Activated CD8-positive, alpha-beta memory T cell treated with anti-CD3 and anti-CD28 coated beads, Interleukin-2, amount 50 U/mL, for 1 hour (primary cell): Measurements from ENCODE around the gene PNMA8B.

Source experiments
- DNase-seq: peaks from one replicate; pipeline ENCODE4 v3.0.0-alpha.2; 2020; ENCODE audit errors: extremely low read depth

The PNMA8B gene

DNA sequence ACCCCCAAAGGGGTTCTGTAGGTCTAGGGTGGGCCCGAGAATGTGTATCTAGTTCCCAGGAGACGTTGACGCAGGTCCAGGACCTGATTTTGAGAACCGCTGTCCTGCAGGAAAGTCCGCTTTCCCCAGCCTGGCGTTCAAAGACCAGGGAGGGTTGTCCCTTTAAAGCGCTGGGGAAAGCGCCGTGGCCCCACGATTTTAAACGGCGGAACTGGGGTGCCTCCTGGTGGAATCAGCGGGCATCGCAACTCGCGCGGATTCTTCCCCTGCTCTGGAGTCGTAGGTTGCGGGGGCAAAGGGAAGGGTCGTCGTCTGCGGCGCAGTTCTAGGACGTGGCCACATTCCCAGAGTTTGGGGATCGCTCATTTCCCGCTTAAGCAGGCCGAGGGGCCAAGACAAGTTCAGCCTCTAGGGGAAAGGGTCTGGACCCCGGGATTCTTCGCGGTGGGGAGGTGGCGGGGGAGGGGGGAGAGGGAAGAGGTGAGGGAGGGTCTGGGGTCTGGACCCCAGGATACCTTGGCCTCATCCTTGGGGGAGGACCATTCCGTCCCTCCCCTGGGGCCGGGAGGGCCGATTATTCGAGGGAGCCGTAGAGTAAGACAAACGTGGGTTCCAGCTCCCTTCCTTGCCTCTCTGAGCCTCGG lies 7.7 kb downstream of the PNMA8B start:
- DNase-seq = peak; percentile 35

DNA sequence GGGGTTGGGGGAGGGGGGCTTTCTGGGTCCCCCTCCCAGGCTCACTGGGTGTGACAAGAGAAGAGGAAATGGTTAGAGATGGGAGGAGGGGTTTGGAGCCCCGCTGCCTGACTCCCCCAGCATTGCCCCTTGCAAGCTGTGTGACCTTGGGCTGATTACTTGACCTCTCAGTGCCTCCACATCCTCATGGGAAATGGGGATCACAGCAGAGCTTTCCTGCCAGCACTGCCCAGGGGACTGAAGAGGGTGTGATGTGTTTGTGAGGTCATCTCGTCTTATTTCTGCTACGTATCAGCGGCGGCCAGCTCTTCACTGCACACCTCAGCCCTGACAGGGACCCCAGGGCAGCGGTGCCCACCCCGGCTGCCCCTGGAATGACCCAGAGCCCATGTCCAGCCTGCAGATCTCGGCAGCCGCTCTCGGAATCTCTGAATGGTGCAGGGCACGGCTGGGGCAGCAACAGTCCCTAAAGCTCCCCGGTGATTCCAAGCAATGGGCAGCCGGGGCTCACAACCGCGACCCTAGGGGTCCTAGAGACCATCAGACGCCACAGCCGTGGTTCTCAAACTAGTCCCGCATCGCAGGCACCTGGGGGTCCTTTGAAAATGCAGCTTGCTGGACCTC lies 8.4 kb downstream of the PNMA8B start:
- DNase-seq = no peak

GRCh38 chr19:46486358-46486757 lies 9.3 kb downstream of the PNMA8B start:
- DNase-seq = no peak

DNA sequence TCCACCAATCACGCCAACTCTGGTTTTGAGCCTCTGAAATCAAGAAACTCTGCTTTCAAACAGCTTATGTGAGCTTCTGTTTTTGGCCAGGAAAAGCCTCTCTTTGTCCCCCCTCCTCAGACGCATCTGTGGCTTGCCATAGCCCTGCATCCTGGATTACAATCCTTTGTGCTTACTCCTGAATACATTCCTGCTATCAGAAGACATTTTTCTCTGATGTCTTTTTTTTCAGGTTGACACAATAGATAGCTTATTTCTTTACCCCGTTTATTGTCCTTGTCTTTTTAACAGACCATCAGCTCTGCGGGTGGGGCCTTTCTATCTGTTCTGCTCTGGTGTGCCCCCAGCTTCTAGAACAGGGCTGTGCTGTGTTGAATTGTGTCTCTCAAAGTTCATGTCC lies 11.0 kb downstream of the PNMA8B start:
- no peak for DNase-seq

DNA sequence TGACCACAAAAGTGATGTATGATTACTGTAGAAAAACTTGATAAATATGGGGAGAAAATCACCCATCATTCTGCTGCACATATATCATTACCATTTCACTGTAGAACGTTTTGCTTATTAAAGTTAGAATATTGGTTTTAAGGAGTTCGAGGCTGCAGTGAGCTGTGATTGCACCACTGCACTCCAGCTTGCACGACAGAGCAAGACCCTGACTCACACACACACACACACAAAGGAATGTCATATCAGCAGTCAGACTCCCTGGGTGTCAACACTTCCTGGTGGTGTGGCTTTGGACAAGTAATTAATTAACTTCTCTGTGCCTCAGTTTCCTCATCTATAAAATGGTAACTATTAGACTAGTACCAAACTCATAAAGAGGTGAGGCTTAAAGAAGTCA lies 13.0 kb downstream of the PNMA8B start:
- no peak for DNase-seq

- no peak for DNase-seq
Observed at GRCh38 chr19:46481947-46482346, 13.7 kb downstream of the PNMA8B start.

DNA sequence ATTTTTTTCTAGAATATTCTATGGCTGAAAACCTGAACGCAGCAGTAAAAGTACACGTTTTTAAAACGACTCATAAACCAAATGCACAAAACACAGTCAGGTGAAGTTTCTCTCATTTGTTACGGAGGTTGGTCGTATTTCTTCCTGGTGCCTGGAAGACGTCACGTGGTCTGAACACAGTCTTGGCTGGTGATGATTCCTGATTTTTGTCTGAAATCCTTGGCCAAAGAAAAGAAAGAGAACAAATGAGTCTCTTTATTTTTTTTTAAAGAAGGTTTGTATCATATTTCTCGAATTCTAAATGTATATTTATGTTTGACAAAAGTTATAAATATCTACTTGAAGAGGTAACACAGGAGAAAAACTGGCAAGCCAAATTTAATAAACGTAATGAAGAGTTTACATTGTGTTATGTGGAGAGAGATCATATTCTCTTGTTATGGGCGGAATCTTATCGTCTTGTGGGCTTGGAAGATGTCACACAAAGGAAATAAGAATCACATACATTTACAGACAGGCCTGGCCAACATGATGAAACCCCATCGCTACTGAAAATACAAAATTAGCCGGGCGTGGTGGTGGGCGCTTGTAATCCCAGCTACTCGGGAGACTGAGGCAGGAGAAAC lies 14.3 kb downstream of the PNMA8B start:
- DNase-seq = no peak

GRCh38 chr19:46480415-46480814 lies 15.3 kb downstream of the PNMA8B start:
- no peak for DNase-seq

GRCh38 chr19:46478356-46478986 lies 17.2 kb downstream of the PNMA8B start:
- DNase-seq = no peak

DNA sequence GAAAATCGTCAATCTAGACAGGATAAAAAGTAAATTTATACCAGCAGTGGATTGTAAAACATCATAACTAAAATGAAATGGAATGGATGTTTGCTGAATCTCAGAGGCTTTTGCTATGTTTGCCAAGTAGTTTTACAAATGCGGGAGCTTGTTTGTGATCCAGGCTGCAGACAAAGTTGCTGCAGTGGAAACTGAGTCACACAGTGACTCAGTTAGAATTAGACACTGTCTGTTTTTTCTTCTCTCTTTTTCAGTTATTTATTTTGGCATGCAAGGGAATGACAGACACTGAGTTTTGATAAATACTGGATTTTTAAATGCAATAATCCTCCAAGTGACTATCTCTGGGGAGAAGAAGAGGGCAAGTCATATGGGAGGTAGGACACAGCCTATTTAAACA lies 19.7 kb downstream of the PNMA8B start:
- DNase-seq = no peak

- DNase-seq = no peak
Observed at GRCh38 chr19:46474211-46474610, 21.5 kb downstream of the PNMA8B start.

- no peak for DNase-seq
Observed at GRCh38 chr19:46472592-46472991, 23.1 kb downstream of the PNMA8B start.

DNA sequence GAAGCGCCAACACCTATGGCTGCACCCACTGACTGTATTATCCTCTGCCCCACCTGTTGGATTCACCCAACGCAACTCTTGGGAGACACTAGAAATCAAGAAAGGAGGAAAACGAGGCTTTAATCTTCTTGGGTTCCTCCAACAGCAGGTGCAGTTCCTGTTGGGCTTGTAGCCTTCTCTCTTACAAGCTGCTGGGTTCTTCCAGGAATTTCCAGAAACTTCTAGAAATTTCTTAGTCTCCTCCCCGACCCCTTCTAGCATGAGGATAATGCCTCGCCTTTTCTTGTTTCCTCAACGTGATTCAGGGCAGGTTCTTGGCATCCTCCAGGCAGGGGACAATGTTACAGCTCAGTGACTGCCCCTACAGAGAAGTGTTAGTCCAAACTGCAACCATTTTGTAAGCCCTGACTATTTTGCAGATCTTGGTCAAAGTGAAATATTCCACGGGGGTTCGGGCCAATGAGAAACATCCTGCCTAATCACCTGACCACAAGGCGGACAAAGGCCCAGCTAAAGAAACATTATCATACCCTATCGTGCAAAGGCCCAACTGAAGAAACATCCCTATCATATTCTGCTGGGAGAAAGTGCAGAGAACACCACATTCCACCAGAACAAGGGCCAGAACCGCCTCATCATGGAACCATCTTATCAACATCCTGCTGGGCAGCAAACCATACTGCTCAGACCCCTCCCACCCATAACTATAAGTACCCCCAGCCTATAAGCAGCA lies 23.7 kb downstream of the PNMA8B start:
- DNase-seq = no peak

DNA sequence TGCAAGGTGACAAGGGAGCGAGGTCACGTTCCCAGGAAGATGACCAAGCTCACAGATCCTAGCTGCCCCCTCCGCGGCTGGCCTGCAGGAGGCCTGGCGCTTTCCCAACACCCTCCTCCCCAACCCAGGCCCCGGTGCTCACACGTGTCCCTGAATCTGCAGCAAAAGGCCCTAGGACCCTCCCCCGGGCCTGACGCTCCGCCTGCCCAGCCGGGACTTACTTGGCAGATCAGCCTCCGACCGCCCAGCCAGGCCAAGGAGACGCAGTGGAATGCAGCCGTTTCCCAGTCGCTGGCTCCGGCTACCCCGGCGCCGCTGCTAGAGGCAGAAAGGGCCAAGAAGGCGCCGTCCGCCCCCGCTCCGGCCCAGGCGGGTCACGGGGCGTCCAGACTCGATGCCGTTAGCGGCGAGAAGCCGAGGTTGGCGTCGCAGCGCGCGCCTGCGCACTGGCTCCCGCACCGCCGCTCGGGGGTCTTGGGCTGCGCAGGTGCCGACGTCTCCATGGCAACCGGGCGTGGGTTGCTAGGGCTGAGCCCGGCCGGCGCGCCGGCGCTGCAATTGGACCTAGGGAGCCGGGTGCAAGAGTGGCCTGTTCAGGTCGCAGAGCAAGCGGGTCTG lies 24.4 kb downstream of the PNMA8B start, which contains the start of gene PNMA8A:
Gene PNMA8A (minus strand): TSS at position 448 of the 618 bp plus-strand sequence. CDS start 528 bp downstream, outside the sequence.
- DNase-seq = no peak

GRCh38 chr19:46470376-46470775 lies 25.3 kb downstream of the PNMA8B start:
- no peak for DNase-seq

DNA sequence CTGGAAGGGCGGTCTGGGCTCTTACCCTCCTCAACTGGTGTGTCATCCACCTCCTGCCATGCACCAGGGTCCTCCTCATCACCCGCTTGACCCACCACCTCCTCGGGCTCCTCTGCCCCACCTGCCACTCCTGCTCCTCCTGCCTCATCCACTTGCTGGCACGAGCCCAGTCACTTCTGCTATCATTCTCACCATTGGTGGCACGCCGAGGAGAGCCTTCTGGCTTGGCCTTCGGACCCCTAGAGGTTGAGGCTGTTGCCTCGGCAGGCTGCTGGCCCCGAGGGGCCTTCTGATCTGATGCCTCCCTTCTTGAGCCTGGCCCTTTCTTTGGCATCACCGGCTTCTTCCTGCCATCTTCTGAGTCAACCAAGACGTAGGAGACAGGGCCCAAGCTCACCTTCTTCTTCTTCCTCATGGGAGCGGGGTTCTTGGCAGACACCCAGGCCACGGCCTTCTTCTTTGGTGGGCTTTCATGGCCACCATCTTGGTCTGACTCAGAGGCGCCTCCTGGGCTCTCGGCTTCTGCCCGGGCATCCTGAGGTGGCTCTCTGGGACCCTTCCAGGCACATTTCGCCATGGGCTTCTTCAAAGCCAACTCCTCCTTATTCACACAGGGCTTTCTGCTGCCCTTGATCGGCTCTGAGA lies 26.0 kb downstream of the PNMA8B start:
- DNase-seq = no peak

GRCh38 chr19:46466536-46467196 lies 29.0 kb downstream of the PNMA8B start:
- no peak for DNase-seq

DNA sequence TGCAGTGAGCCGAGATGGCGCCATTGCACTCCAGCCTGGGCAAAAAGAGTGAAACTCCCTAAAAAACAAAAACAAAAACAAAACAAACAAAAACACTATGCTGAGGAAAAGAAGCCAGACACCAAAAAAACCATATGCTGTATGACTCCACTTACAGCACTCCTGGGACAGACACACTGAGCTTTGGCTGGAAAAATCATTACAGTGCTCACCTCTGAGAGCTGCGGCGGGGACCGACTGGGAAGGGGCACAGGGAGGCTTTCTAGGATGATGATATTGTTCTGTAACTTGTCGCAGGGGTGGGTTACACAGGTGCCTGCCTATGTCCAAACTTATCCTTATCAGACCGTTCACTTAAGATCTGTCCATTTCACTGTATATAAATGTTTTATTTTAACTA lies 32.2 kb downstream of the PNMA8B start:
- DNase-seq = no peak

DNA sequence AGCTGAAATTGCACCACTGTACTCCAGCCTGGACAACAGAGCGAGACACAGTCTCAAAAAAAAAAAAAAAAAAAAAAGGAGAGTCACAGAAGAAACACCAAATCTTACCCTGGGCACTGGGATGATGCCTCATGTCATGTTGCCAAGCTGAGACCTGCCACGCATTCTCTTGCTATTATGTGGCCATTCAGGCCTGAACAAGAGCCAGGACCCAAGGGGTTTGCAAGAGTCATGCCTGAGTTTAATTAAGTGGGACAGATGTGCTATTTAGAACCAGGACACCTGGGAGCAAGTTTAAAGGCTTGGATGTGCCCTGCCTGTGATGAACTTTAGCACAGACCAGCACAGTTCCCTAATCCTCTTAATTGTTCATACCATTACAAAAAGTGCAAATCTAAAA lies 34.1 kb downstream of the PNMA8B start:
- DNase-seq = no peak

- DNase-seq = no peak
Observed at GRCh38 chr19:46460981-46461380, 34.7 kb downstream of the PNMA8B start.

- no peak for DNase-seq
Observed at GRCh38 chr19:46460055-46460454, 35.6 kb downstream of the PNMA8B start.
